OCI-LY1 (cell line): ENCODE data around the gene ASB2.

Source experiments
- EZH2 ChIP-seq: fragments of 200-600 bp; sonication (generic), shearing (Covaris generic); IDR thresholded peaks from 2 replicates; pipeline ENCODE4 v1.8.0; 2017; ENCODE audit warnings: borderline replicate concordance, mixed run types, mild to moderate bottlenecking, antibody characterized with exemption, low read length, moderate library complexity, mixed read lengths
- TF ChIP-seq, protein P1 (sequence below): fragments of 200-600 bp; sonication (generic), shearing (Covaris generic); IDR thresholded peaks from 2 replicates; pipeline ENCODE4 v1.5.1; 2017; ENCODE audit warnings: mild to moderate bottlenecking, antibody characterized with exemption, low read length, moderate library complexity, mixed read lengths

- TF ChIP-seq, protein P1, sequence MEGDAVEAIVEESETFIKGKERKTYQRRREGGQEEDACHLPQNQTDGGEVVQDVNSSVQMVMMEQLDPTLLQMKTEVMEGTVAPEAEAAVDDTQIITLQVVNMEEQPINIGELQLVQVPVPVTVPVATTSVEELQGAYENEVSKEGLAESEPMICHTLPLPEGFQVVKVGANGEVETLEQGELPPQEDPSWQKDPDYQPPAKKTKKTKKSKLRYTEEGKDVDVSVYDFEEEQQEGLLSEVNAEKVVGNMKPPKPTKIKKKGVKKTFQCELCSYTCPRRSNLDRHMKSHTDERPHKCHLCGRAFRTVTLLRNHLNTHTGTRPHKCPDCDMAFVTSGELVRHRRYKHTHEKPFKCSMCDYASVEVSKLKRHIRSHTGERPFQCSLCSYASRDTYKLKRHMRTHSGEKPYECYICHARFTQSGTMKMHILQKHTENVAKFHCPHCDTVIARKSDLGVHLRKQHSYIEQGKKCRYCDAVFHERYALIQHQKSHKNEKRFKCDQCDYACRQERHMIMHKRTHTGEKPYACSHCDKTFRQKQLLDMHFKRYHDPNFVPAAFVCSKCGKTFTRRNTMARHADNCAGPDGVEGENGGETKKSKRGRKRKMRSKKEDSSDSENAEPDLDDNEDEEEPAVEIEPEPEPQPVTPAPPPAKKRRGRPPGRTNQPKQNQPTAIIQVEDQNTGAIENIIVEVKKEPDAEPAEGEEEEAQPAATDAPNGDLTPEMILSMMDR: no peak
- TF ChIP-seq EZH2: no peak
Measured at GRCh38 chr14:93963692-93964091, 12.7 kb downstream of the ASB2 start.
